ENCODE measurements around the gene MGAM2. TPM values are rescaled to one million over a fixed set of nuclear protein-coding genes. Genes with fewer than 3 reads are reported as not detected.

MGAM2 gene
- total and polyA plus RNA-seq, 10 of the 15 experiments (the other 5 are each of a cell fraction or from before 2014, with no cell fraction given) = 0.01 to 0.16 (median 0.03) TPM; not detected in 6

DNA sequence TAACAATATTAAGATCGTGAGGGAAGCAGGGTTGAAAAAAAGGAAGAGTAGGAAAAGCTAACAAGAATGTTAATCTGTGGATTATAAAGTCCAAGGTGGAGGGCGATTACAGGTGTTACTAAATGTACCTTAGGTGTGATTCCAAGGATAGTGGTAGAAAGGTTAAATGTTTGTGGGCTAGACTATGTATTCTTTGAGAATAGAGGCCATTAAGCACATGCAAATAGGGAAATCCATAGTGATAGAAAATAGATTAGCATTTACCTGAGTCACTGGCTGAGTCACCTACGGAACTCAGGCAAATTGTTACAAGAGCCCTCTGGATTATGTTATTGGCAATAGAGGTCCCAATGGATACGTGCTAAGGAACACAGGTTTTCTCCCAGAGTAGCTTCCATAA, 9.0 kb downstream of the MGAM2 start (continued):
- TF ChIP-seq NKRF (conservative IDR thresholded peaks at IDR 0.05) = no peak
- TF ChIP-seq JUNB (IDR thresholded peaks at IDR 0.05) = no peak
- TF ChIP-seq RUNX3 (IDR thresholded peaks at IDR 0.05; ENCODE audit: low read length) = no peak
- no peak for TF ChIP-seq ZNF274 (IDR thresholded peaks at IDR 0.05; ENCODE audit: insufficient read depth, insufficient read length)

GRCh38 chr7:142123184-142123583, 11.7 kb downstream of the MGAM2 start:
- ChIA-PET CTCF (no interaction called here), SMC1A (ENCODE audit: uncharacterized antibody, unreplicated experiment) (no interaction called here), POLR2A (no interaction called here), RAD21 (ENCODE audit: unreplicated experiment) (no interaction called here)
- TF ChIP-seq CHD4 (IDR thresholded peaks at IDR 0.05) = no peak
- TF ChIP-seq CHD2 (IDR thresholded peaks at IDR 0.05; ENCODE audit: borderline replicate concordance, low read depth, low read length) = no peak
- TF ChIP-seq, protein P1, sequence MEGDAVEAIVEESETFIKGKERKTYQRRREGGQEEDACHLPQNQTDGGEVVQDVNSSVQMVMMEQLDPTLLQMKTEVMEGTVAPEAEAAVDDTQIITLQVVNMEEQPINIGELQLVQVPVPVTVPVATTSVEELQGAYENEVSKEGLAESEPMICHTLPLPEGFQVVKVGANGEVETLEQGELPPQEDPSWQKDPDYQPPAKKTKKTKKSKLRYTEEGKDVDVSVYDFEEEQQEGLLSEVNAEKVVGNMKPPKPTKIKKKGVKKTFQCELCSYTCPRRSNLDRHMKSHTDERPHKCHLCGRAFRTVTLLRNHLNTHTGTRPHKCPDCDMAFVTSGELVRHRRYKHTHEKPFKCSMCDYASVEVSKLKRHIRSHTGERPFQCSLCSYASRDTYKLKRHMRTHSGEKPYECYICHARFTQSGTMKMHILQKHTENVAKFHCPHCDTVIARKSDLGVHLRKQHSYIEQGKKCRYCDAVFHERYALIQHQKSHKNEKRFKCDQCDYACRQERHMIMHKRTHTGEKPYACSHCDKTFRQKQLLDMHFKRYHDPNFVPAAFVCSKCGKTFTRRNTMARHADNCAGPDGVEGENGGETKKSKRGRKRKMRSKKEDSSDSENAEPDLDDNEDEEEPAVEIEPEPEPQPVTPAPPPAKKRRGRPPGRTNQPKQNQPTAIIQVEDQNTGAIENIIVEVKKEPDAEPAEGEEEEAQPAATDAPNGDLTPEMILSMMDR (IDR thresholded peaks at IDR 0.05 in 2 of 3, conservative IDR thresholded peaks at IDR 0.05 in 1 of 3; ENCODE audit: control insufficient read depth in 2 of 3, extremely low read depth in 1 of 3, insufficient read depth in 1 of 3, low read depth in 3 of 3, low read length in 3 of 3) = no peak
- TF ChIP-seq CUX1 (IDR thresholded peaks at IDR 0.05; ENCODE audit: insufficient replicate concordance, low read depth, low read length) = no peak
- no peak for TF ChIP-seq STAT3 (IDR thresholded peaks at IDR 0.05; ENCODE audit: low read depth, low read length)
- TF ChIP-seq SUZ12 (IDR thresholded peaks at IDR 0.05; ENCODE audit: unreplicated experiment) = no peak
- no peak for TF ChIP-seq RB1 (IDR thresholded peaks at IDR 0.05; ENCODE audit: borderline replicate concordance)
- 25% methylated on average over 3 of the region's 3 CpGs for WGBS (ENCODE audit: insufficient coverage, insufficient replicate concordance, low lambda C conversion rate, missing lambda C conversion rate)
- ATAC-seq (no peak), FAIRE-seq (no peak), DNase-seq (ENCODE audit: low read depth, low spot score) (no peak)
- Histone ChIP-seq H3K4me2 (ENCODE audit: control insufficient read depth, insufficient read depth) (no peak overlapping the region), H3K27ac (ENCODE audit: control insufficient read depth, insufficient read depth) (no peak overlapping the region), H3K9me3 (replicated peaks; ENCODE audit: control insufficient read depth, insufficient read depth, low read length) (no peaks in the 10 kb centered on the region), H4K20me1 (ENCODE audit: control insufficient read depth, insufficient read depth) (no peaks in the 10 kb centered on the region), H3K79me2 (ENCODE audit: control insufficient read depth, insufficient read depth, low read length) (no peaks in the 10 kb centered on the region), H3K27me3 (replicated peaks in 1 of 2; ENCODE audit: control insufficient read depth in 2 of 2, insufficient read depth in 2 of 2, low read length in 1 of 2) (no peaks in the 10 kb centered on the region), H3K4me3 (no peak overlapping the region), H3K4me1 (ENCODE audit: control insufficient read depth, insufficient read depth, low read length) (no peaks in the 10 kb centered on the region), H3K36me3 (ENCODE audit: control insufficient read depth in 2 of 2, insufficient read depth in 2 of 2, low read length in 1 of 2) (no peaks in the 10 kb centered on the region), H3K9ac (ENCODE audit: control insufficient read depth, insufficient read depth, low read length) (no peak overlapping the region), H2AFZ (ENCODE audit: control insufficient read depth, low read depth, low read length) (no peak overlapping the region)
- intact Hi-C loops (cut with micrococcal nuclease; ENCODE audit: unreplicated experiment) (no loop called here), in situ Hi-C loops (cut with MboI) (no loop called here)
- BruUV-seq (replicated peaks) = no TSS peak
